Neutrophil (primary cell): Measurements from ENCODE around the gene JMJD8.

Experiments used
- H3K27ac ChIP-seq: fragments of 200-600 bp; sonication (generic); 2 replicates; pipeline ENCODE4 v1.5.1; 2016; ENCODE audit warnings: mild to moderate bottlenecking, moderate library complexity
- H3K27me3 ChIP-seq: fragments of 200-600 bp; sonication (generic); 2 replicates; pipeline ENCODE4 v1.6.0; 2016; ENCODE audit warnings: mild to moderate bottlenecking
- H3K36me3 ChIP-seq: fragments of 200-600 bp; sonication (generic); 2 replicates; pipeline ENCODE4 v1.5.1; 2017
- H3K4me1 ChIP-seq, 2 experiments: fragments of 200-600 bp in 1 of 2; sonication (generic) in 1 of 2; 1 replicate in 1 of 2; 2 replicates in 1 of 2; pipeline versions ENCODE4 v1.5.1 to v1.6.1; 2013 to 2016; ENCODE audit warnings: low read depth in 1 of 2, low read length in 1 of 2, mild to moderate bottlenecking in 1 of 2, moderate library complexity in 1 of 2; ENCODE audit not compliant: control insufficient read depth in 1 of 2, insufficient read depth in 1 of 2
- H3K4me3 ChIP-seq, 2 experiments: fragments of 200-600 bp in 1 of 2; sonication (generic) in 1 of 2; 1 replicate in 1 of 2; 2 replicates in 1 of 2; pipeline ENCODE4 v1.5.1; 2013 to 2016; ENCODE audit warnings: low read depth in 1 of 2, low read length in 1 of 2, mild to moderate bottlenecking in 1 of 2, moderate library complexity in 1 of 2
- H3K9me3 ChIP-seq: fragments of 200-600 bp; sonication (generic); 2 replicates; pipeline ENCODE4 v1.5.1; 2016
- CTCF ChIP-seq: fragments of 200-600 bp; sonication (generic); IDR thresholded peaks from 2 replicates; pipeline ENCODE4 v1.5.1; 2016; ENCODE audit warnings: antibody characterized with exemption

JMJD8 gene

GRCh38 chr16:634996-635395, 49.1 kb downstream of the JMJD8 start:
- peaks cover 8% of the 10 kb centered on the region for H3K36me3 ChIP-seq
- H3K4me1 ChIP-seq, result peaks cover 14 to 24% of the 10 kb centered on the region in 2 experiments
- H3K4me3 ChIP-seq, result no peak overlapping the region
- peaks cover 24% of the 10 kb centered on the region for H3K27me3 ChIP-seq
- H3K9me3 ChIP-seq, result no peaks in the 10 kb centered on the region
- no peak for TF ChIP-seq CTCF
- H3K27ac ChIP-seq, result no peak overlapping the region

GRCh38 chr16:634051-634670, 50.0 kb downstream of the JMJD8 start:
- no peak overlapping the region for H3K4me3 ChIP-seq
- peaks cover 25% of the 10 kb centered on the region for H3K27me3 ChIP-seq
- peaks cover 13% of the 10 kb centered on the region for H3K36me3 ChIP-seq
- TF ChIP-seq CTCF, result no peak
- H3K9me3 ChIP-seq, result no peaks in the 10 kb centered on the region
- peaks cover 14 to 24% of the 10 kb centered on the region in 2 experiments for H3K4me1 ChIP-seq
- no peak overlapping the region for H3K27ac ChIP-seq

- H3K36me3 ChIP-seq, result peaks cover 20% of the 10 kb centered on the region
- H3K4me1 ChIP-seq, result peaks cover 14 to 24% of the 10 kb centered on the region in 2 experiments
- H3K27me3 ChIP-seq, result peaks cover 25% of the 10 kb centered on the region
- H3K4me3 ChIP-seq, result no peak overlapping the region
- no peaks in the 10 kb centered on the region for H3K9me3 ChIP-seq
- no peak for TF ChIP-seq CTCF
- H3K27ac ChIP-seq, result no peak overlapping the region
Measured at GRCh38 chr16:633336-634050, 50.6 kb downstream of the JMJD8 start.

DNA sequence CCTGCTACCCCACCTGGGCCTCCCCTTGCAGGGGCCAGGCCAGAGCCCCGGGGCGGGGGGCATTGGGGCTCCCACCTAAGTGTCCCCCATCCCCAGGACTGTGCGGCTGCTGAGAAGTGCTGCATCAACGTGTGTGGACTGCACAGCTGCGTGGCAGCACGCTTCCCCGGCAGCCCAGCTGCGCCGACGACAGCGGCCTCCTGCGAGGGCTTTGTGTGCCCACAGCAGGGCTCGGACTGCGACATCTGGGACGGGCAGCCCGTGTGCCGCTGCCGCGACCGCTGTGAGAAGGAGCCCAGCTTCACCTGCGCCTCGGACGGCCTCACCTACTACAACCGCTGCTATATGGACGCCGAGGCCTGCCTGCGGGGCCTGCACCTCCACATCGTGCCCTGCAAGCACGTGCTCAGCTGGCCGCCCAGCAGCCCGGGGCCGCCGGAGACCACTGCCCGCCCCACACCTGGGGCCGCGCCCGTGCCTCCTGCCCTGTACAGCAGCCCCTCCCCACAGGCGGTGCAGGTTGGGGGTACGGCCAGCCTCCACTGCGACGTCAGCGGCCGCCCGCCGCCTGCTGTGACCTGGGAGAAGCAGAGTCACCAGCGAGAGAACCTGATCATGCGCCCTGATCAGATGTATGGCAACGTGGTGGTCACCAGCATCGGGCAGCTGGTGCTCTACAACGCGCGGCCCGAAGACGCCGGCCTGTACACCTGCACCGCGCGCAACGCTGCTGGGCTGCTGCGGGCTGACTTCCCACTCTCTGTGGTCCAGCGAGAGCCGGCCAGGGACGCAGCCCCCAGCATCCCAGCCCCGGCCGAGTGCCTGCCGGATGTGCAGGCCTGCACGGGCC, 51.4 kb downstream of the JMJD8 start:
- Histone ChIP-seq H3K9me3 (no peaks in the 10 kb centered on the region), H3K36me3 (peaks cover 28% of the 10 kb centered on the region), H3K27ac (no peak overlapping the region), H3K4me3 (no peak overlapping the region), H3K27me3 (peaks cover 25% of the 10 kb centered on the region), H3K4me1 (peaks cover 13 to 23% of the 10 kb centered on the region in 2 experiments)
- TF ChIP-seq CTCF, result no peak

GRCh38 chr16:631808-632358, 52.3 kb downstream of the JMJD8 start:
- H3K9me3 ChIP-seq, result no peaks in the 10 kb centered on the region
- H3K4me1 ChIP-seq, result peaks cover 7 to 15% of the 10 kb centered on the region in 2 experiments
- no peak overlapping the region for H3K27ac ChIP-seq
- H3K4me3 ChIP-seq, result no peak overlapping the region
- H3K36me3 ChIP-seq, result peaks cover 36% of the 10 kb centered on the region
- peaks cover 25% of the 10 kb centered on the region for H3K27me3 ChIP-seq
- TF ChIP-seq CTCF, result no peak
